ENCODE measurements around the gene SCTR.

DNA sequence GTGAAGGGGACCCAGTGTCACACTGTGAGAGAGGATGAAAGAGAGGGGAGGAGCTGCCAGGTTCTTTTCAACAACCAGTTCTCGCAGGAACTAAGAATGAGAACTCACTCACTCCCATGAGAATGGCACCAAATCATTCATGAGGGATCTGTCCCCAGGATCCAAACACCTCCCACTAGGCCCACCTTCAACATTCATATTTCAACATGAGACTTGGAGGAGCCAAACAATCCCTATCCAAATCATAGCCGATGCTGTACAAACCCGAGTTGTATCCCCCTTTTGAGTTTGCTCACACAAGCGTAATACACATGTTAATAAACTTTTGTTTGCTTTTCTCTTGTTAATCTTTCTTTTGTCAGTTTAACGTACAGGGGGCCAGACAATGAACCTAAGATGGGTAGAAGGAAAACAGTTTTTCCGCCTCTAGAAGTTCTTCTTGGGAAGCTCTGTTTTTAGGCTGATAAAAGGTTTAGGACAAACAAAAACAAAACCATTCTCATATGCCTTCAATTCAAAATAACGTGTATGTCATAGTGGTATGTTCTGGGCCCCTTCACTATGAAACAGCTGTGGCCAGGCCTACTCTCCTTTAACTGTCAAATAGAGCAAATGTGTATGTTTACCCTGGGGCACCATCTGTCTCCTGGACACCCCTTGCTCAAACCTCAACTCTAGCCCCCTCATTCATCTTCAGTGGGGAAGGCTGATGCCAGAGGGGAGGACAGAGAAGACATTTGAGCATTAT, 101.7 kb downstream of the SCTR start:
- TF ChIP-seq, protein P1, sequence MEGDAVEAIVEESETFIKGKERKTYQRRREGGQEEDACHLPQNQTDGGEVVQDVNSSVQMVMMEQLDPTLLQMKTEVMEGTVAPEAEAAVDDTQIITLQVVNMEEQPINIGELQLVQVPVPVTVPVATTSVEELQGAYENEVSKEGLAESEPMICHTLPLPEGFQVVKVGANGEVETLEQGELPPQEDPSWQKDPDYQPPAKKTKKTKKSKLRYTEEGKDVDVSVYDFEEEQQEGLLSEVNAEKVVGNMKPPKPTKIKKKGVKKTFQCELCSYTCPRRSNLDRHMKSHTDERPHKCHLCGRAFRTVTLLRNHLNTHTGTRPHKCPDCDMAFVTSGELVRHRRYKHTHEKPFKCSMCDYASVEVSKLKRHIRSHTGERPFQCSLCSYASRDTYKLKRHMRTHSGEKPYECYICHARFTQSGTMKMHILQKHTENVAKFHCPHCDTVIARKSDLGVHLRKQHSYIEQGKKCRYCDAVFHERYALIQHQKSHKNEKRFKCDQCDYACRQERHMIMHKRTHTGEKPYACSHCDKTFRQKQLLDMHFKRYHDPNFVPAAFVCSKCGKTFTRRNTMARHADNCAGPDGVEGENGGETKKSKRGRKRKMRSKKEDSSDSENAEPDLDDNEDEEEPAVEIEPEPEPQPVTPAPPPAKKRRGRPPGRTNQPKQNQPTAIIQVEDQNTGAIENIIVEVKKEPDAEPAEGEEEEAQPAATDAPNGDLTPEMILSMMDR (conservative IDR thresholded peaks at IDR 0.05): no peak
- TF ChIP-seq EZH2 (IDR thresholded peaks at IDR 0.05; ENCODE audit: low read depth): no peak

Measured in PC-9 (cell line).